Caco-2 (cell line): ENCODE results near the gene CTIF. TPM values are rescaled to one million over a fixed set of nuclear protein-coding genes. Genes with fewer than 3 reads are reported as not detected.
A peak's percentile ranks its signal among the peaks of the same experiment; 100 is the strongest.

ENCODE experiments used
- BruUV-seq: library from RNA; stranded (reverse); fragments of 400-500 nt; replicated peaks from 2 replicates; lab custom pipeline; 2021; lab: Mats Ljungman, UMichigan
- CTCF ChIA-PET: fragments of 300-600 bp; sonication (Branson Sonifier 250); formaldehyde crosslinking; loops from one replicate; lab custom pipeline; 2022; ENCODE audit warnings: antibody characterized with exemption; lab: Charles Lee
- POLR2A ChIA-PET: fragments of 300-600 bp; sonication (Branson Sonifier 250); formaldehyde crosslinking; loops from one replicate; lab custom pipeline; 2022; ENCODE audit warnings: antibody characterized with exemption; lab: Charles Lee
- DNase-seq, 2 experiments: peaks; one replicate each; pipeline versions ENCODE4 v3.0.0 to v3.0.0-alpha.2; 2020 to 2022
- H3K27me3 ChIP-seq: replicated peaks from 2 replicates; pipeline ENCODE4 v1.6.0; 2011; ENCODE audit warnings: low read length; ENCODE audit not compliant: control insufficient read depth, insufficient read depth
- H3K36me3 ChIP-seq: 2 replicates; pipeline ENCODE4 v1.5.1; 2011; ENCODE audit warnings: low read length; ENCODE audit not compliant: control insufficient read depth, insufficient read depth
- H3K4me1 ChIP-seq: fragments of 250-450 bp; sonication (Bioruptor Pico); 2 replicates; pipeline ENCODE4 v1.5.1; 2020; ENCODE audit warnings: mild to moderate bottlenecking
- H3K4me3 ChIP-seq: 2 replicates; pipeline ENCODE4 v1.5.1; 2011; ENCODE audit warnings: low read depth, mild to moderate bottlenecking, control low read depth, low read length
- H3K9me3 ChIP-seq: fragments of 250-450 bp; sonication (Bioruptor Pico); 2 replicates; pipeline ENCODE4 v1.5.1; 2020; ENCODE audit warnings: mild to moderate bottlenecking, moderate library complexity
- H3K27ac Mint-ChIP-seq: one replicate; pipeline ENCODE4 v1.8.0; 2022; ENCODE audit warnings: mixed read lengths; ENCODE audit not compliant: unreplicated experiment
- H3K27me3 Mint-ChIP-seq: one replicate; pipeline ENCODE4 v1.8.0; 2022; ENCODE audit warnings: mixed read lengths; ENCODE audit not compliant: insufficient read depth, unreplicated experiment
- H3K36me3 Mint-ChIP-seq: one replicate; pipeline ENCODE4 v1.8.0; 2022; ENCODE audit warnings: mild to moderate bottlenecking, mixed read lengths; ENCODE audit not compliant: insufficient read depth, unreplicated experiment
- H3K4me1 Mint-ChIP-seq: one replicate; pipeline ENCODE4 v1.8.0; 2022; ENCODE audit warnings: low read depth, mixed read lengths; ENCODE audit not compliant: unreplicated experiment
- H3K4me3 Mint-ChIP-seq: one replicate; pipeline ENCODE4 v1.8.0; 2022; ENCODE audit warnings: mild to moderate bottlenecking, moderate library complexity, mixed read lengths; ENCODE audit not compliant: unreplicated experiment
- H3K9me3 Mint-ChIP-seq: one replicate; pipeline ENCODE4 v1.8.0; 2022; ENCODE audit warnings: mixed read lengths; ENCODE audit not compliant: unreplicated experiment
- intact Hi-C: fragments of 100-400 bp; cut with micrococcal nuclease; formaldehyde crosslinking; loops from one replicate; pipeline ENCODE4 v1.10.0; 2022; ENCODE audit not compliant: unreplicated experiment
- total RNA-seq: library from RNA; stranded (reverse); gene quantifications from 2 replicates; pipeline ENCODE4 v1.2.3, GENCODE V29; 2022
- TF ChIP-seq, protein P1 (sequence below), 2 experiments: fragments of 200-600 bp in 1 of 2; IDR thresholded peaks; 1 replicate in 1 of 2; 2 replicates in 1 of 2; pipeline versions ENCODE4 v1.5.1 to v1.8.0; 2011 to 2022; ENCODE audit warnings: antibody characterized with exemption in 1 of 2, control low read depth in 1 of 2, inconsistent platforms in 1 of 2, low read depth in 1 of 2, low read length in 1 of 2, mild to moderate bottlenecking in 1 of 2, moderate library complexity in 1 of 2; ENCODE audit not compliant: insufficient read depth in 1 of 2, severe bottlenecking in 1 of 2, unreplicated experiment in 1 of 2

The CTIF gene
- total RNA-seq, 1 experiment from 2014 or later: 19.9 TPM

DNA sequence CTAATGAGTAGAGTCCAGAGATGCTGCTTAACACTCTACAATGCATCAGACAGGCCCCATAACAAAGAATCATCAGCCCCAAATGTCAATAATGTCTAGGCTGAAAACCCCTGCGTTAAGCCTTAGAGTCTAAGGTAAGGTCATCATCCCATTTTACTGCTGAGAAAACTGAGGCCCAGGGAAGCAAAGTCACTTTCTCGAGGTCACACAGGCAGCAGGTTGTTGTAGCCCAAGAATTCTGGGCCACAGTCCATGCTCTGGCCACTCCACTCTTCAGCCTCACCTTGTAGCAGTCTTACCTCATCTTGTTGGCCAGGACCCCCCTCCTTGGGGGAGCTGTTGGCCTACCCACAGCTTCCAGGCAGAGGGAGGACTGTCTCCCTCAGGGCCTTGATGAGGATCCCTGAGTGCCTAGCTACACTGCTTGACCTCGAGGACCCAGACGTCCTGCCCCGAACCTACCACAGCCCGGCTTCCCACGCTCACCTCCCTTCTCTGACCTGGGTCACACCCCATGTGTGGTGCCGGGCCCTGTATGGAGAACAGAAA, 357.6 kb downstream of the CTIF start:
- Mint-ChIP-seq H3K9me3 (no peaks in the 10 kb centered on the region), H3K4me3 (no peak overlapping the region), H3K27me3 (no peaks in the 10 kb centered on the region), H3K4me1 (peaks cover 4% of the 10 kb centered on the region), H3K27ac (no peak overlapping the region), H3K36me3 (no peaks in the 10 kb centered on the region)
- BruUV-seq: no TSS peak
- no peak for DNase-seq
- TF ChIP-seq, protein P1, sequence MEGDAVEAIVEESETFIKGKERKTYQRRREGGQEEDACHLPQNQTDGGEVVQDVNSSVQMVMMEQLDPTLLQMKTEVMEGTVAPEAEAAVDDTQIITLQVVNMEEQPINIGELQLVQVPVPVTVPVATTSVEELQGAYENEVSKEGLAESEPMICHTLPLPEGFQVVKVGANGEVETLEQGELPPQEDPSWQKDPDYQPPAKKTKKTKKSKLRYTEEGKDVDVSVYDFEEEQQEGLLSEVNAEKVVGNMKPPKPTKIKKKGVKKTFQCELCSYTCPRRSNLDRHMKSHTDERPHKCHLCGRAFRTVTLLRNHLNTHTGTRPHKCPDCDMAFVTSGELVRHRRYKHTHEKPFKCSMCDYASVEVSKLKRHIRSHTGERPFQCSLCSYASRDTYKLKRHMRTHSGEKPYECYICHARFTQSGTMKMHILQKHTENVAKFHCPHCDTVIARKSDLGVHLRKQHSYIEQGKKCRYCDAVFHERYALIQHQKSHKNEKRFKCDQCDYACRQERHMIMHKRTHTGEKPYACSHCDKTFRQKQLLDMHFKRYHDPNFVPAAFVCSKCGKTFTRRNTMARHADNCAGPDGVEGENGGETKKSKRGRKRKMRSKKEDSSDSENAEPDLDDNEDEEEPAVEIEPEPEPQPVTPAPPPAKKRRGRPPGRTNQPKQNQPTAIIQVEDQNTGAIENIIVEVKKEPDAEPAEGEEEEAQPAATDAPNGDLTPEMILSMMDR (IDR thresholded peaks at IDR 0.05; ENCODE audit: insufficient read depth in 1 of 2, low read depth in 1 of 2, low read length in 1 of 2, severe bottlenecking in 1 of 2, unreplicated experiment in 1 of 2): no peak
- intact Hi-C loops: no loop called here
- ChIA-PET POLR2A (no interaction called here), CTCF (no interaction called here)
- no peak overlapping the region for H3K4me3 ChIP-seq
- no peaks in the 10 kb centered on the region for H3K9me3 ChIP-seq
- H3K36me3 ChIP-seq: no peaks in the 10 kb centered on the region
- H3K4me1 ChIP-seq: 0 out of 2 replicates have a peak, but pooled peaks cover 3% of the 10 kb centered on the region
- H3K27me3 ChIP-seq: no peaks in the 10 kb centered on the region

DNA sequence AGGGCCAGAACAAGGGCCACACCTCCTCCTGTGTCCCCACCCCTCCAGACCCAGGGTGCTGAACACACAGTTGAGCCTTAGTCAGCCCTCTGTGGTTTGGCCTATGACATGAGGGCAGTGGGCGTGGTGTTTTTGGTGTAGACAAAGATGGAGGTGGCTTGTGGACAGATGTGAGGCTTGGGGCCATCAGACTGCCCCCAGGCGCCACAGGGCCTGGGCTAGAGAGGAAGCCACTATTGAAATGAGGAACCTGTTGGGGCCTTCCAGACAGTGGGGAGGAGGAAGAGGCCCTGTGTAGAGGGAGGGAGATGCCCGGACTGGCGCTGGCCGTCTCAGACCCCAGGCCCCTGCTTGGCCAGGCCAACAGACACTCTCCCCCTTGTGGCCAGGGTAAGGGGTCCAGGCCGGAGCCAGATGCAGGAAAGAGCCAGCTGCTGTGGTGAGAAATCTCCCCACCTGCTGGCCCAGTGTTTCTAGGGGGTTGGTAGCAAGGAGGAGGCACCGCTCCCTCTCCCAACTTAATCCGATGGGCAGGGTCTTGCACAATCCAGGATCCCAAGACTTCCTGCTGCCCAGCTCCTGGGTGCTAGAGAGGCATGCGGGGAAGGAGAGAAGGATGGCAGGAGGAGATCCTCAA, 358.2 kb downstream of the CTIF start:
- TF ChIP-seq, protein P1 (IDR thresholded peaks at IDR 0.05; ENCODE audit: insufficient read depth in 1 of 2, low read depth in 1 of 2, low read length in 1 of 2, severe bottlenecking in 1 of 2, unreplicated experiment in 1 of 2): peak in 1 of 2 experiments; percentile 13
- intact Hi-C loops: no loop called here
- H3K9me3 ChIP-seq: no peaks in the 10 kb centered on the region
- H3K4me3 ChIP-seq: no peak overlapping the region
- Mint-ChIP-seq H3K9me3 (no peaks in the 10 kb centered on the region), H3K4me1 (peaks cover 4% of the 10 kb centered on the region), H3K36me3 (no peaks in the 10 kb centered on the region), H3K27me3 (no peaks in the 10 kb centered on the region), H3K27ac (no peak overlapping the region), H3K4me3 (no peak overlapping the region)
- peak in 1 of 2 experiments; percentile 39 for DNase-seq
- POLR2A ChIA-PET: no interaction called here
- CTCF ChIA-PET: no interaction called here
- no peaks in the 10 kb centered on the region for H3K36me3 ChIP-seq
- no TSS peak for BruUV-seq
- no peaks in the 10 kb centered on the region for H3K27me3 ChIP-seq
- H3K4me1 ChIP-seq: 0 out of 2 replicates have a peak, but pooled peaks cover 3% of the 10 kb centered on the region

DNA sequence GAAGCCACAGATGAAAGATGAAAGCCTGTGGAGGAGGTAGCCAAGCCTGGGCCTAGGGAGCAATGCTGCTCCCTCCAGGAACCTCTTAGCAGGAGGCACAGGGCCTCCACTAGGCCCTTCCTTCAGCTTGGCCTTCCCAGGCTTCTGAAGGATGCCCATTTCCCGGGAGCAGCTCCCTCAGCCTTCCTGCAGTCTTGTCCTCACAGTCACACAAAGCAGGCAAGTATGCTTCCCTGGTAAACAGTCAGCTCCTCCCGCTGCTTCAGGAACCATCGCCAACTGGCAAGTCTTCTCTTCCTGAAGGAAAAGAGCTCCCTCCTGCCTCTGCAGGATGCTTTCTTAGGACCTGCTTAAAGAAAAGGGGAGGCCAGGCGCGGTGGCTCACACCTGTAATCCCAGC, 358.7 kb downstream of the CTIF start:
- Histone ChIP-seq H3K27me3 (no peaks in the 10 kb centered on the region), H3K4me3 (no peak overlapping the region), H3K9me3 (no peaks in the 10 kb centered on the region), H3K4me1 (0 out of 2 replicates have a peak, but pooled peaks cover 3% of the 10 kb centered on the region), H3K36me3 (no peaks in the 10 kb centered on the region)
- no TSS peak for BruUV-seq
- intact Hi-C loops: no loop called here
- Mint-ChIP-seq H3K4me3 (no peak overlapping the region), H3K27me3 (no peaks in the 10 kb centered on the region), H3K9me3 (no peaks in the 10 kb centered on the region), H3K4me1 (peaks cover 4% of the 10 kb centered on the region), H3K27ac (no peak overlapping the region), H3K36me3 (no peaks in the 10 kb centered on the region)
- ChIA-PET POLR2A (no interaction called here), CTCF (no interaction called here)
- TF ChIP-seq, protein P1 (IDR thresholded peaks at IDR 0.05; ENCODE audit: insufficient read depth in 1 of 2, low read depth in 1 of 2, low read length in 1 of 2, severe bottlenecking in 1 of 2, unreplicated experiment in 1 of 2): no peak
- no peak for DNase-seq
